ENCODE data around the gene AKIRIN2. TPM values are rescaled to one million over a fixed set of nuclear protein-coding genes. Genes with fewer than 3 reads are reported as not detected.

The AKIRIN2 gene
- 9.8 and 15.7 TPM in 2 replicates for total RNA-seq

DNA sequence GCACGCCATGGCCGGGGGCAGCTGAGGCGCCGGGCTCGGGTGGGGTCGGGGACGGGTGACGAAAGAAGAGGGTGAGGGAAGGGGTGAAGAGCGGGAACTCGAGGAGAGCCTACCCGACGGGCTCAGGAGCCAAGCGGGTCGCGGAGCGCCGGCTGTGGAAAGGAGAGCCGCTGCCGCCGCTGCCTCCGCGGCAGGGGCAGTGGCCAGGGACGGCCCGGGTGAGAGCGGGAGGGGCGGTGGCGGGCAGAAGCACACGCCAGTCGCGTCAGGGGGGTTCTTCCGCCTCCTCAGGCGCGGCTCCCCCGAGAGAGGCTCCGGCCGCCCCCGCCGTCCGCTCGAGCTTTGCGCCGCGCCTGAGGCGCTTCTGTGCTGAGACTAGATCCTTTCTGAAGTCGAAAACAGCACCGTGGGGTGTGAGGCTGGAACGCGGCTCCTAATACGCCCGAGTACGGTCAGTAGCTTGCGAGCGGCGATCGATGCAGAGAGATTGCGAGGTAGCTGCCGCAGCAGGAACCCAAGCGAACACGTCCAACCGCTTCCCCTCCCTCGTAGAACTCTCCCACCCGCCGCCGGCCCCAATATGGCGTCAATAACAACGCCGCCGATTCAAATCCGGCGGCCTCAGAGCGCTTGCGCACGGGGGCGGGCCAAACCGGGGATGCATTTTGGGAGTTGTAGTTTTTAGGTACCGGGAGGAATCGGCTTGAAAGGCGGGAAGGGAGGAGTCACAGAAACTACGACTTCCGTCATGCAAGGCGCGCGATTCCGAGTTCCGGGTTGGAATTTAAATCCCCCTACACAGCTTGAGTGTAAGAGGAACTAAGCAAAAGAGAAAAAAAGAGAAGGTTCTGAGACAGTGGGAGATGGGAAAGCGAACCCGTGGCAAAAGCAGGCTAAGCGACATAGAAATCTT, at the start of gene AKIRIN2:
Gene AKIRIN2 (minus strand): TSS at position 558 of the 913 bp plus-strand sequence. CDS start 549 bp downstream, at position 9.
- DNase-seq (ENCODE audit: low read depth in 2 of 2), result peak; percentile 99 to 100

DNA sequence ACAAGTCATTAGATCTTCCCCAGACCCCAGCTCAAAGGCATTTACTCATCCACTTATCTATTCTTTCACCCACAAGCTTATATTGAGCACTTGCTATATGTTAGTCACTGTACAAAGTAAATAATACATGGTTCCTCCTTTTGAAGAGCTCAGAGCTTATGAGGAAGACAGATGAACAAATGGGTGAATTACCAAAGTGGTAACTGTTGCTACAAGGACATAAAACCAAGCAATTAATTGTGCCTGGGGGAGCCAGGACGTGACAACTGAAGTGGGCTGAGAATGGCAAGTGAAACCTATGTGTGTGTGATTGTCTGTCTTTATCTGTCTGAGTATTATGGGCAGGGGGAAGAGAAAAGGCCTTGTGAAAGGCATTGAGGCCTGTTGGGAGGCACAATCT, 45.6 kb upstream of the AKIRIN2 start:
- DNase-seq (ENCODE audit: low read depth in 2 of 2), result no peak

DNA sequence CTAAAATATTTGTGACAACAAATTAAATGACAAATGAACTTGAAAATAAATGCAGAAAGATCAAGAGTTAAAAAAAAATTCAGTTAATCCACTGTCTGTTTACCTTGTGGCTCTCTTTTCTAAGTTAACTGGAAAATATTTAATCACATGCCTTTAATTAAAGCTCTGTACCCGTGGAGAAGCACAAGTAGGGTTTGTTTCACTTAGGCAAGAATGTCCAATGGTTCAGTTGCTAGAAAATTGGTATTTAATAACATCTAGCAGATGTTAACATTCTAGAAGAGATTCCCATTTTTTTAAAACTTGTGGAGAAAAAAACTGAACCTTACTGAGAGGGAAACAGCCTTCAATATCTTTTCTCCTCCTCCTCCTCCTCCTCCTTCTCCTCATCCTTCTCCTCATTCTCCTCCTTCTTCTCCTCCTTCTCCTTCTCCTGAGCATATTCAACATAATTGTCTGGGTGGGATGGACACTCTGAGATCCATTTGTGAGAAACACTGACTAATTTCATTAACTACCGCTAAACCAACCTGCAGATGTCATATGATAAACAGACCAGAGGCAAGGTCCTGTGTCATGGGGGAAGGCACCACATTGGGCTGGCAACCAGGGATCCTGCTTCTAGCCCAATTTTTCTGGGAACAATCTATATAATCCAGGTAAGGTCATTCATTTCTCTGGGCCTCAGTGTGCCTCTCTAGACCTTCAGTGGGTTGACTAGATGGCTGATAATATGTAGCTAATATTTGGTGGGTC, 44.1 kb upstream of the AKIRIN2 start:
- no peak for DNase-seq (ENCODE audit: low read depth in 2 of 2)

DNA sequence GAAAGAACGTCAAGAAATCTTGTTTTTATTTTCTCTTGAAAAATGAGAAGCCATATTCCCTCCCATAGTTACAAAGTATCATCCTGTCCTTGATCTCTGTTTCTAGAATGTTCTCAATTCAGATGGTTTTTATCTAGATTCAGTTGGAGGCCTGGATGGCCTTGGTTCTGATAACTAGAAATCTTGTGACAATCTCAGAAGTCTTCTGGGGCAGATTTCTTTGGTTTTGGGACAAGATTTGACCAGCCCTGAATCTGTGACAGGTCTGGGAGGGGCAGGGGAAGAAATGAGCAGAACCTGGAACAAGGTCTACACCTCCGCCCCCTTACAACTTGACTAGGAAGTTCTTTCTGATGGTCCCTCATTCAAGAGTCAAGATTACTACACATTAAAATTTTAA, 41.4 kb upstream of the AKIRIN2 start:
- no peak for DNase-seq (ENCODE audit: low read depth in 2 of 2)

DNA sequence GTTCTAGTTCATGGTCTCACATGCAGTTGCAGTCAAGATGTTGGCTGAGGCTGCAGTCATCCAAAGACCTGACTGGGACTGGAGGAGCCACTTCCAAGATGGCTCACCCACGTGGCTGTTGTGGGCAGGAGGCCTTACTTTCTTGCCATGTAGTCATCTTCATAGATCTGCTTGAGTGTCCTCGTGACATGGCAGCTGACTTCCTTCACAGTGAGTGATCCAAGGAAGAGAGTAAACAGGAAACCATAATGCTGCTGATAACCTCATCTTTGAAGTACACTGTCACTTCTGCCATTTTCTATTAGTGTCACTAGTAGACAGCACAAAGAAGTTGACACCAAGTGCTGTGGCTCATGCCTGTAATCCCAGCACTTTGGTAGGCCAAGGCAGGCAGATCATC, 40.1 kb upstream of the AKIRIN2 start:
- peak in 1 of 2 donors; percentile 23 for DNase-seq (ENCODE audit: low read depth in 2 of 2)

DNA sequence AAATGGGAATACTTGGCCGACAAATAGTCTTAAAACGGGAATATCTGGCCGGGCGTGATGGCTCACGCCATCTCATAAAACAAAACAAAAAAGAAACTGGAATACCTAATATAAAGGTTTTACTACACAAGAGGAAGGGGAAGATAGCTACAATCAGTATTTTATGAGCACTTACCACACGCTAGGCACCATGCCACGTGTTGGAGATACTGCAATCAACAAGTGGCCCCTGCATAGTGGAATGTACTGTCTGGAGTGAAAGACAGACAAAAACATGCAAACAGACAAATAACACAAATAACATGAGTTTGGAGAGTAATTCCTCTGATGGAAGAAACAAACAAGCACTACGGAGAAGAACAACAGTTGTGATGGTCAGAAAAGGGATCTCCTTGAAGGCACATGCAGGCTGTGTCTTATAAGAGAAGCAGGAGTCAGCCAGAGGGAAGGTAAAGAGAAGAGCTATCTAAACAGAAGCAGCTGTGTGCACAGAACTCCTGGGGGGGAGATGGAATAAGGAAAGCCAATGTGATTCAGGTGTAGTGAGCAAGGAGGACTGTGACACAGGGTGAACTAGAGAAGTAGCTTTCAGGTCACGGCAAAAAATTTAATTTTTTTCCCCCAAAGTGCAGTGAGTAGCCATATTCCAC, 39.1 kb upstream of the AKIRIN2 start:
- no peak for DNase-seq (ENCODE audit: low read depth in 2 of 2)

DNA sequence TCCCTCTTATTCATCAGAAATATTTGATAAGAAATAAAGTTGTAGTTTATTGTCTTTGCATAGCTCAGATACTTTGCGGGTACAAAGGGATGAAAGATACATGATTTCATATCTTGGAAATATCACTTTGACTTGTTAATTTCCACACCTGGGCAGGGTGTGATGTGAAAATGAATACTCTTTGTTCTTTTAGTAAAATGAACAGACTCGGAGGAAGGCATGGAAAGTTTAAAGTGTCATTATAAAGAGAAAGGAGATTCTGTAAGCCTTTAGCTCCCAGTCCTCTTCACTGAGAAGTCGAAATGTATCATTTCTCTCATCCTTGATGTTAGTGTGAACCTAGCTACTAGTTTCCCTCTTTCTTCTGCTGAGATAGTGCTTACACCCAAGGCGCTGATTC, 36.7 kb upstream of the AKIRIN2 start:
- no peak for DNase-seq (ENCODE audit: low read depth in 2 of 2)

DNA sequence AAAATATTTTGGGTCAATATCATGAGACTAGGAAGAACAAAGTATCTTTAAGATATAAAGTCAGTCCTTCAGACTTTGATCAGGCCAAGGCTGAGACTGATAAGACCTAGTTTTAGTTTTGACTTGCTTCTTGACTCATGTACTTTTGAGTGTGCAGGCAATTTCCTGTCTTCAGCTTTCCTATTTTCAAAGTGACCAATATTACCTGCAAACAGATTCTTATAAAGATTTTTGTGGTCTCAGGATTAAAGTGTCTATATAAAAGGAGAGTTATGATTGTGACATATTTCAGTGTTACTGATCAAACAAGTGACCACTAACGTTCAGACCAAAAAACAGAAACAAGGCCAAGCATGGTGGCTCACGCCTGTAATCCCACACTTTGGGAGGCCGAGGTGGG, 36.0 kb upstream of the AKIRIN2 start:
- DNase-seq (ENCODE audit: low read depth in 2 of 2), result no peak

DNA sequence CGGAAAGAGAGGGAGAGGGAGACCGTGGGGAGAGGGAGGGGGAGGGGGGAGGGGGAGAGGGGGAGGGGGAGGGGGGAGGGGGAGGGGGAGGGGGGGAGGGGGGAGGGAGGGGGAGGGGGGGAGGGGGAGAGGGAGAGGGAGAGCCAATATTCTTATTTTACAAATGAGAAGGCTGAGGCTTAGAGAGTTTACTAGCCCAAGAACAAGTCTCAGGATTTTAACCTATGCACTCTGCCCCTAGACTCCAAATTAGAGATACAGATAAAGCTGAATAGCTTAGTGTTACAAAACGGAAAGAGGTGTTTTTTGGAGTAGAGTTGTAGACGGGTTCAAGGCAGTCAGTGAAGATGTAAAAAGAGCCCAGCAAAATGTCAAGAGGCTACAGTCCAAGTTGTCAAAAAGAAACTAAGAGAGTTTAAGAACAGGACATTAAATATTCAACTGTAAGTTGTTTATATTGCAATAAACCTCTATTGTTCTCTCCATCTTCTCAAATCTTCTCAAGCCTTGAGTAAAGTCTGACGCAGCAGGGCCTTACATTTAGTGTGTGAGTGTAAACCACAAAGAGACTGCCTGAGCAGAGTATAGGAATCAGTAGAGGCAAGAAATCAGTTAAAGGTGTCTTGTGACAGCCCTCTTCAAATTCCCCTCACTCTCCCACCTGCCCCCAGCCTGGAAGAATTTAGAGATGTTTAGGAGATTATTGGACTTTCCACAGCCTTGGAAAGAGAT, 34.9 kb upstream of the AKIRIN2 start:
- no peak for DNase-seq (ENCODE audit: low read depth in 2 of 2)

DNA sequence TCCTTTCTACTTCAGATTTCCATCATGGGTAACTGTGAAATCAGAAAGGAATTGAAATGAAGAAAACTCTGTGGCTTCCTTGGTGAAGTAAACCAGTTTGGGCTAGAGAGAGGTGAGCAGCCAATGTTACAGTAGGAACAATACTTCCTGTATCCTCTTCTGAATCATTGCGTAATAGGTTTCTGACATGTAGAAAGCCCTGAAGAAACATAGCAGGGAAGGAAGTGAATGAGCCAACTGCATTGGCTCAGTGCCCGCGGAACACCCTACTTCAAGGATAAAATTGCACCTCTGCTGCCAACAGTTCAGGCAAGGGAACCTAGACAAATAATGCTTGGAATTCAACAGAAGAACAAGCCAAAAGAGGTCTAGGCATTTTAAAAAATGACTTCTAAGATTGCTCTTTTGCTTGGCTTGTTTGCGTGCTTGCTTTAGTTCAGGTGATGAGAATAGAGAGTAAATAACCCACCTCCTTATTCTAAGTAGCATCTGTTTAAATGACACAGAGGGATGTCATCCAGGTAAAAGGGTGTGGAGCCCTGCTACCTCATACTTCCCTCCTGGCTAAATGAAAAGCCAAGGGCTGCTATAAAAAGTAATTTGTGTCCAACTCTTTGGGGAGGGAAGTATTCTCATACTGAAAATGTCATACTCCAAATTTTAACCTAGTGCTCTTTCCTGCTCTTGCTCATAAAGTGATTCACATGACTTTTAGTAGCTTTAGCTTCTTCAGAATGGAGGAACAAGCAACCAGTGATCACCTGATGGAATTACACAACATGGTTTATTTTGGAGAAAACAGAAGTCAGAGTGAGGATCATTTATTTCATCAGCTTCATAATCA, 30.0 kb upstream of the AKIRIN2 start:
- peak; percentile 32 to 92 for DNase-seq (ENCODE audit: low read depth in 2 of 2)

DNA sequence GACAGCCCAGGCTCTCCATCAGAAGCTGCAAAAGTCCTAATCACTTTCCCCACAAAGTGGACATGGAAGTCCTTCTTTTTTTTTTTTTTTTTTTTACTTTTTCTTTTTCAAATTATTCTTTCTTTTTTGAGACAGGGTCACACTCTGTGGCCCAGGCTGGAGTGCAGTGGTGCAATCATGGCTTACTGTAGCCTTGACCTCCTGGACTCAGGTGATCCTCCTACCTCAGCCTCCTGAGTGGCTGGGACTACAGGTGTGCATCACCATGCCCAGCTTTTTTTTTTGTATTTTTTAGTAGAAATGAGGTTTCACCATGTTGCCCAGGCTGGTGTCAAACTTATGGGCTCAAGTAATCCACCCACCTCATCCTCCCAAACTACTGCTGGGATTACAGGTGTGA, 29.0 kb upstream of the AKIRIN2 start:
- no peak for DNase-seq (ENCODE audit: low read depth in 2 of 2)

DNA sequence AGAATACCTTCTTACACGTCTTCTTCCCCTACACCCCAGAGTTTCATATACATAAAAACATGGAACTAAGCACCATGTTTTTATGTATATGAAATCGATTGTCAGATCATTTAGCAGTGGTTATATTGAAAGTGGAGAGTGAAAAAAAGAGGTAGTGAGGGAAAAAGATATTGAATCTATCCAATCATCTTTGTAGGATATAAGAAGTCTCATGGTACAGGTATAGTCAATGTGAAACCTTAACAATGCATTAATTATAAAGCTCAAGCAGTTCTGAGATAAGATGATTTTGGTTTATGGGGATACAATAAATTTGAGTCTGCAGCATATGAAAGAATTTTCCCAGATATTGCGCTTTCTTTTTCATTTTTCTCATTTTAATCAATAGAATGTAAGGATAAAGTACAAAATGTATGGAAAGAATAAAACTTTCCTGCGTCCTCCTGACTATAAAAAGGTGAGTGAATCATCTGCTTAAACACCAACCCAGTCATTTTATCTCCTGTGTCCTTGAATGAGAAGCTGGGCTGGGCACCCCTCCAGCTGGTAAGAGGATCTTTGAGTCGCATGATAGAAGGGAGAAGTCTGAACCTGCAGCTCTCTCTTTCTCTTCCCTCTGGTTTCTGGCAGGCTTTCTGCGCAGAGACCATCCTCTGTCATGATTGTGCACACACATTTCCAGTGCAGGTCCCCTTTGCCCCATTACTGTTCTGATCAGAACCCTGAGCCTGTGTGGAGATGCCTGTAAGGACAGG, 28.1 kb upstream of the AKIRIN2 start:
- DNase-seq (ENCODE audit: low read depth in 2 of 2), result no peak

DNA sequence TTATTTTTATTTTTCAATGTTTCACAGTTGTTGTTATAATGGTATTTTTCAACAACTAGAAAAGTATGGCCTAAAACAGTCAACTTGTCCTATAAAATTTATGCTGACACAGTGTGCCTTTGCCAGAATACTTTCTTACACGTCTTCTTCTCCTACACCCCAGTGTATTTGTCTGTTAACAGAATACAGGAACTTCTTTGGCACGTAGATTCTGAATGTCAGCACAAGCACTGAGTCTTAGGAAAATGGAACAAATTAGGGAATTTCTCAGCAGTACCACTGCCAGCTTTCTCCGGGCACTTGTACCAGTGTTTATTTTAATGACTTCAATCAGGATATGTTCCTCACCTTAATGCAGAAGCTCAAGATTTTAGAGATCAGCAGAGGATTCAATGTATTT, 26.7 kb upstream of the AKIRIN2 start:
- no peak for DNase-seq (ENCODE audit: low read depth in 2 of 2)

DNA sequence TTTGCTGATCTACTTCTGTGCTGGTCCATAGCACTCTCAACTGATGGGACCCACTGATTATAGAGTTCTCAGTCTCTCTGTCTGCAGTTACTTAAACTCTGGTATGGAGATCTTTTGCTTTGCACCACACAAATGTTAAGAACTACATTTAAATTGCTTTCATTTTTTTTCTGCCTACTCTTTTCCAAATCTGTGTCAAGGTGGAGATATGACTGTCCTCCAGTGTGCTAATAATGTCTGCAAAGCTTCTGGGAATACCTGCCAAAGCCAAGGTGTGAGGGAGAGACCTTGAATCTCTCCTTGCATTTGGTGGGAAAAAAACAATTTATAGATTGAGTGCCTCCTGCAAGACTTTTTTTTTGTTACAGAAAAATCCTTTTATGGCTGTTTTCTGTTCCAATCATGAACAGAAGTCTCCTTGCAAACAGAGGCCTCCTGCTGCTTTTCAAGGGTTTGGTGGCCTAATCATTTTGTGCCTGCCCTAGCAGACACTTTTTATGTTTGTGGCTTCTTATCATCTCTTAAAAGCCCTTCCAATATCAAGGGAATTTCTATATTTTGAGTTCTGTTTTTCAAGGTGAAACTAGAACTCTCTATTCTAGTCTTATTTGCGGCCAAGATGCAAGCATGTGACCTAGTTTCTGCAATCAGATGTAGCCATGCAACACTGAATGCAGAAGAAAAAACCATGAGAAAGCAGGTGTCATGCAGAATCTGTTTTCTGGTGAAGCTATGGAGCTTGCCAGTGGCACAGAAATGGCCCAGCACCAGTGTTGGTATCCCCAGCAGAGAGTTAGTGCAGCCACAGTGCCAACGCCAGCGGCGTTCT, 23.2 kb upstream of the AKIRIN2 start:
- no peak for DNase-seq (ENCODE audit: low read depth in 2 of 2)

DNA sequence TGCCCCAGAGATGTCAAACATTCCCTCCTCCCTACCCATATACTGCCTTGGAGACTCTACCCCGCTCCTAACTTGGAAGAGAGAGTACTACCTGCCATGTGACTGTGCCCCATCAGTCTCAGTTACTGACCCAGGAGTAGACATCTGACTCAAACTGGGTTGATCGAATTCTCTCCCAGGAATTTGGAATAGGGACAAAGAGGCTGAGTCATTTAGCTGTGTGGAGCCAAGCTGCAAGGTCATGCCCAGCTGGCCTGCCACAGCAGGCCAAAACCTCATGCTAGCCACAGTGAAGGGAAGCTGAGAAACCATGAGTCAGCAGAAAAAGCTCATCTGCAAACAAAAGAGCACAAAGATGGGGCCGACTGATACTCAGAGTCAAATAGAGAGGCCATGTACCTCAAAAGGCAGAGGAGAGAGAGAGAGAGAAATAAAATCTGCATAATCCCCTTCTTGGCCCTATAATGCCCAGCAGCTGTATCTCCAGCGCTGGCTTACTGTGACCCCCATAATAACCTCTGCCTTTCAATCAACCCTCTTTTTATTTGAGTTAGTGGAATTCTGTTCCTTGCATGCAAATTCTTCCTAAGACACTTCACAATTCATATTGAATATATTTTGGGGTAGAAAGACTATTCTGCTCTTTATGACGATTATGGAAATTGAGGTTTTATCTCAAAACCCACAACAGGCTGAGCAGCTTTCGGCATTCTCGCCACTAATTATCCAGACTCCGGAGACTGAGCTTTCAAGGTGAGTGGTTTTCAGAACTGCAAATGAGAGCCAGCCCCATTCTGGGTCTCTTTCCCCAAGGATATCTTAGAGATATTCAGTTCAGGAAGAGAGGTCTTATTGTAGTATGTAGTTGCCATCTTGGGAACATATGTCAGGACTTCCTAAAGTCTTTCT, 21.4 kb upstream of the AKIRIN2 start:
- peak; percentile 48 to 83 for DNase-seq (ENCODE audit: low read depth in 2 of 2)

DNA sequence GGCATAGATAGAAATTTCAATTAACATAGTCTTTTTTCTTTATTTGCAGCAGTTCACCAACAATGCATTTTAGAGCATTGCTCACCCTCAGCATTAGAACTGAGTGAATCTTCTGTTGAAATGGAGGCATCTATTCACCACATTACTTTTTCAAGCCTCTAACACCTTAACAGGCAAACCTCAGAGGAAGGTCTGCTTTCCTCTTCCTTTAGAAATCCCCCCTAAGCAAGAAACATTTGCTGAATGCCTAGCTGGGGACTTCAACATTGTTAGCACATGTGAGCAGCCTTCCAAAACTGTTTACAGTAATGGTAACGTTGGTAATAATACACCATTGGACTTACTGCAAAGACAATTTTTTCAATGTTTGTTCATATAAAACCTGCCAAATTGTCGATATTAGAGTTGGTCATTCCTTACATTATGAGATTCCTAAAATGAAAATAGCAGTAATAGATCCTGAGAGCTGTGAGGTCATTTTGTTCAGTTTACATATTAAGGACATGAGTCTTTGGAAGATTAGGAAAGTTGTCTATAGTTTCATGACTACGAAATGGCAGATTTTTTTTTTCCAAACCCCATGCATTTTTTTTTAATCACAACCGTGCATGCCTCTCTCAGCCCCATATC, 20.6 kb upstream of the AKIRIN2 start:
- no peak for DNase-seq (ENCODE audit: low read depth in 2 of 2)

DNA sequence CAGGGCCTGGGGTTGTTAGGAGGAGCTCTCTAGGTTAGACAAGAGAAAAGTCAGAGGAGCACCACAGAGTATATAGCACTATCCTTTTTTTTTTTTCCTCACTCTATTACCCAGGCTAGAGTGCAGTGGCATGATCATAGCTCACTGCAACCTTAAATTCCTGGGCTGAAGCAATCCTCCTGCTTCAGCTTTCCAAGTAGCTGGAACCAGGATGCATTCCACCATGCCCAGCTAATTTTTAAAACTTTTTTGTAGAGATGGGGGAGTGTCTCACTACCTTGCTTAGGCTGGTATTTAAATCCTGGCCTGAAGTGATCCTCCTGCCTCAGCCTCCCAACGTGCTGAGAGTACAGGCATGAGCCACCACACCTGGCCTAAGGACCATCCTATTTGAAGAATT, 19.3 kb upstream of the AKIRIN2 start:
- DNase-seq (ENCODE audit: low read depth in 2 of 2), result no peak
